Activated CD4-positive, alpha-beta T cell treated with anti-CD3 and anti-CD28 coated beads for 4 hours (primary cell): ENCODE measurements around the gene CDH2.

Experiments
- DNase-seq, 2 donors: peaks; one replicate each; pipeline ENCODE4 v3.0.0-alpha.2; 2020

CDH2 gene

GRCh38 chr18:28039691-28040090, 137.2 kb downstream of the CDH2 start:
- DNase-seq = no peak

GRCh38 chr18:28039078-28039477, 137.9 kb downstream of the CDH2 start:
- DNase-seq = no peak

- no peak for DNase-seq
Measured at GRCh38 chr18:28036488-28036887, 140.4 kb downstream of the CDH2 start.

- DNase-seq = no peak
Measured at GRCh38 chr18:28034567-28034966, 142.4 kb downstream of the CDH2 start.

GRCh38 chr18:28032177-28032576, 144.8 kb downstream of the CDH2 start:
- DNase-seq = no peak

- DNase-seq = no peak
Measured at GRCh38 chr18:28030458-28030857, 146.5 kb downstream of the CDH2 start.

GRCh38 chr18:28027755-28028154, 149.2 kb downstream of the CDH2 start:
- no peak for DNase-seq

- no peak for DNase-seq
Measured at GRCh38 chr18:28019425-28020108, 157.4 kb downstream of the CDH2 start.

GRCh38 chr18:28018351-28018750, 158.6 kb downstream of the CDH2 start:
- DNase-seq = no peak

- DNase-seq = no peak
Measured at GRCh38 chr18:28015671-28016070, 161.3 kb downstream of the CDH2 start.

- DNase-seq = no peak
Measured at GRCh38 chr18:28013066-28013465, 163.9 kb downstream of the CDH2 start.

- no peak for DNase-seq
Measured at GRCh38 chr18:28012336-28012735, 164.6 kb downstream of the CDH2 start.

- DNase-seq = no peak
Measured at GRCh38 chr18:28009589-28009988, 167.3 kb downstream of the CDH2 start.

- no peak for DNase-seq
Measured at GRCh38 chr18:28007841-28008240, 169.1 kb downstream of the CDH2 start.

- no peak for DNase-seq
Measured at GRCh38 chr18:28005164-28005563, 171.8 kb downstream of the CDH2 start.

GRCh38 chr18:28004606-28005005, 172.3 kb downstream of the CDH2 start:
- no peak for DNase-seq

- no peak for DNase-seq
Measured at GRCh38 chr18:28003451-28003850, 173.5 kb downstream of the CDH2 start.

- no peak for DNase-seq
Measured at GRCh38 chr18:28002841-28003240, 174.1 kb downstream of the CDH2 start.

GRCh38 chr18:27996801-27997272, 180.1 kb downstream of the CDH2 start:
- DNase-seq = no peak

- DNase-seq = no peak
Measured at GRCh38 chr18:27995770-27996502, 181.0 kb downstream of the CDH2 start.

- no peak for DNase-seq
Measured at GRCh38 chr18:27994571-27994970, 182.4 kb downstream of the CDH2 start.

GRCh38 chr18:27991391-27991790, 185.5 kb downstream of the CDH2 start:
- no peak for DNase-seq

GRCh38 chr18:27985832-27986231, 191.1 kb downstream of the CDH2 start:
- no peak for DNase-seq

GRCh38 chr18:27983780-27984179, 193.2 kb downstream of the CDH2 start:
- DNase-seq = no peak
